ENCODE measurements around the gene DEPP1. TPM values are rescaled to one million over a fixed set of nuclear protein-coding genes. Genes with fewer than 3 reads are reported as not detected.

DEPP1 gene
- total RNA-seq, 1 donor from 2014 or later = 21.9 TPM

GRCh38 chr10:45000138-45000751 lies 21.6 kb upstream of the DEPP1 start:
- no peak for DNase-seq (ENCODE audit: low read depth)
- Histone ChIP-seq H3K27me3 (ENCODE audit: control insufficient read depth, insufficient read depth, low read length) (no peaks in the 10 kb centered on the region), H3K4me3 (ENCODE audit: low read depth, low read length) (peak overlapping the region; percentile 36), H3K36me3 (ENCODE audit: control insufficient read depth, insufficient read depth, low read length) (no peaks in the 10 kb centered on the region)
- TF ChIP-seq CTCF (IDR thresholded peaks at IDR 0.05; ENCODE audit: insufficient read depth, low read length, poor library complexity, severe bottlenecking) = no peak

GRCh38 chr10:44998146-44998631 lies 19.6 kb upstream of the DEPP1 start:
- Histone ChIP-seq H3K27me3 (ENCODE audit: control insufficient read depth, insufficient read depth, low read length) (no peaks in the 10 kb centered on the region), H3K36me3 (ENCODE audit: control insufficient read depth, insufficient read depth, low read length) (no peaks in the 10 kb centered on the region), H3K4me3 (ENCODE audit: low read depth, low read length) (no peak overlapping the region)
- no peak for TF ChIP-seq CTCF (IDR thresholded peaks at IDR 0.05; ENCODE audit: insufficient read depth, low read length, poor library complexity, severe bottlenecking)
- DNase-seq (ENCODE audit: low read depth) = no peak

- TF ChIP-seq CTCF (IDR thresholded peaks at IDR 0.05; ENCODE audit: insufficient read depth, low read length, poor library complexity, severe bottlenecking) = no peak
- H3K36me3 ChIP-seq (ENCODE audit: control insufficient read depth, insufficient read depth, low read length) = no peaks in the 10 kb centered on the region
- H3K4me3 ChIP-seq (ENCODE audit: low read depth, low read length) = no peak overlapping the region
- H3K27me3 ChIP-seq (ENCODE audit: control insufficient read depth, insufficient read depth, low read length) = no peaks in the 10 kb centered on the region
- no peak for DNase-seq (ENCODE audit: low read depth)
Observed at GRCh38 chr10:44997105-44997748, 18.6 kb upstream of the DEPP1 start.

GRCh38 chr10:44995914-44996669 lies 17.5 kb upstream of the DEPP1 start:
- no peaks in the 10 kb centered on the region for H3K27me3 ChIP-seq (ENCODE audit: control insufficient read depth, insufficient read depth, low read length)
- H3K4me3 ChIP-seq (ENCODE audit: low read depth, low read length) = no peak overlapping the region
- no peak for TF ChIP-seq CTCF (IDR thresholded peaks at IDR 0.05; ENCODE audit: insufficient read depth, low read length, poor library complexity, severe bottlenecking)
- no peaks in the 10 kb centered on the region for H3K36me3 ChIP-seq (ENCODE audit: control insufficient read depth, insufficient read depth, low read length)
- no peak for DNase-seq (ENCODE audit: low read depth)

- TF ChIP-seq CTCF (IDR thresholded peaks at IDR 0.05; ENCODE audit: insufficient read depth, low read length, poor library complexity, severe bottlenecking) = no peak
- Histone ChIP-seq H3K36me3 (ENCODE audit: control insufficient read depth, insufficient read depth, low read length) (no peaks in the 10 kb centered on the region), H3K4me3 (ENCODE audit: low read depth, low read length) (no peak overlapping the region), H3K27me3 (ENCODE audit: control insufficient read depth, insufficient read depth, low read length) (no peaks in the 10 kb centered on the region)
- no peak for DNase-seq (ENCODE audit: low read depth)
Observed at GRCh38 chr10:44995581-44995913, 16.9 kb upstream of the DEPP1 start.
